G401.6 (cell line): Measurements from ENCODE around the gene AJAP1.

Experiments used
- FAIRE-seq: peaks from 2 replicates; lab custom pipeline; 2012; peaks lifted over from hg19 to GRCh38; lab: Jason Lieb, UNC

Gene AJAP1

GRCh38 chr1:4702932-4703331 is 48.5 kb downstream of the AJAP1 start:
- FAIRE-seq, result no peak

GRCh38 chr1:4703646-4704045 is 49.2 kb downstream of the AJAP1 start:
- no peak for FAIRE-seq

DNA sequence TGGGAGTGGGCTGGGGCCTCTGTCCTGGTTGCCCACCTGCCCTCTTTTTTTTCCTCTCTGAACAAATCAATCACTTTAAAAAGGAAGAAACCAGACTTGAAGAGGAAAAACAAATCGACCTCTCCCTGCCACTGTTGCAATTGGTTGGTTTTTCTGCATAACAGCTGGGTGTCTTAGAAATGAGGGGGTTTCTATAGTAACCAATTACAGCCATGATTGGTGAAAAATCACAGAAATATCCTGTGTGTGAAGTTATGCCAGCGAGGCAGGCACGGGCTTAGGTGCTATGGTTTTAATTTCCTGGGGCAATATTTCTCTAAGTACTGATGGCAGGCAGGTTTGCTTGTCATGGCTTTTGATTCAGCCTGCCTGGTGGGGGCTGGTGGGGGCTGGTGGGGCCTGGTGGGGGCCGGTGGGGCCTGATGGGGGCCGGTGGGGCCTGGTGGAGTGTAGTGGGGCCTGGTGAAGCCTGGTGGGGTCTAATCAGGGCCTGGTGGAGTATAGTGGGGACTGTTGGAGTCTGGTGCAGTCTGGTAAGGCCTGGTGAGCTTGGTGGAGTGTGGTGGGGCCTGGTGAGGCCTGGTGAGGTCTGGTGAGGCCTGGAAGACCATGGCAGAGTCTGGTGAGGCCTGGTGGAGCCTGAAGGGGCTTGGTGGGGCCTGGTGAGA is 54.6 kb downstream of the AJAP1 start:
- FAIRE-seq, result no peak

GRCh38 chr1:4709641-4710040 is 55.2 kb downstream of the AJAP1 start:
- FAIRE-seq, result no peak

GRCh38 chr1:4710592-4711415 is 56.4 kb downstream of the AJAP1 start:
- FAIRE-seq, result no peak

GRCh38 chr1:4711416-4712275 is 57.2 kb downstream of the AJAP1 start:
- FAIRE-seq, result no peak

DNA sequence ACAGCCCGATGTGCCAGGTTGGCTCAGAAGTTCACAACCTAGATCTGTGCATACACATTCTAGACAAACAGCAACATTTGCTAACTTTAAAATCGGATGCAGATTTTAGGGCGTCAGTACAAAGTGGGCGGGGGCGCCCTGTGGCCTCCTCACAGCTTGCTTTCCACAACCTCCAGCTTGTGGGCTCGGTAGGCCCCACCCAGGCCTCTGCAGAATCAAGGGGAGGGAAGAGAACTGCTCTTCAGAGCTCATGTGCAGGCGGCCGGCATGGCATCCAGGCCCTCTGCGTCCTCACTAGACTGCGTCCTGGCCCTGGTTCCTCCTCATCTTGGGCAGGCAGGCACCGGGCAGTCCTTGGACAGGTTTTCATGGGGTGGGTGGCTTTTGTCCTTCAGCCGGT is 59.3 kb downstream of the AJAP1 start:
- FAIRE-seq, result no peak

DNA sequence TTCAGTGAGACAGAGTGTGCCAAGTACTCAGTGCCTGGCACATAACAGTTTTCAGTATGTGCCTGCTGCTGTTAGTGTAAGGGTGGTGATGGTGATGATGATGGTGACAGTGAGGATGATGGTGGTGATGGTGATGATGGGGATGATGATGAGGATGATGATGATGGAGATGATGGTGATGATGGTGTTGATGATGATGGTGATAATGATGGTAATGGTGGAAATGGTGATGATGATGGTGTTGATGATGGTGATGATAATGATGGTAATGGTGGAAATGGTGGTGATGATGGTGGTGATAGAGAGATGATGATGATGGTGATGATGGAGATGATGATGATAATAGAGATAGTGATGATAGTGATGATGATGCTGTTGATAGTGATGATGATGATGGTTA is 62.0 kb downstream of the AJAP1 start:
- no peak for FAIRE-seq

DNA sequence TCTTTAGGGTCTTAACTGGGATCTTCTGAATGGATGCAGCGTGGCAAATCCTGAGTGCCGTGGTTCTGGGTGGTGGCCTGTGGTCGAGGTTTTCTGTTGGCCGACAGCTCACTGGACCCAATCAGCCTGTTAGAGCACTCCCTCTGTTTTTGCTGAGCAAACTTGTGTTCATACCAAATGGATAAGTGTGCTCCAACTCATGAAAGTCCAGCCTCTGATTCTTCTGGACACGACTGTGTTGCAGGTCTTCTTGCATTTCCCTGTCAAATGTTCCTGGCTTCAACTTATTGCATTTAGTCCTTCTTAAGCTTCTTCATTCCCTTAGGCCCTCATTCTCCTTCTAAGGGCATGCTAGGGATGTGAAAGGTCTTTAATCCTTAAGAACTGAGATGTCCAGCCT is 63.7 kb downstream of the AJAP1 start:
- no peak for FAIRE-seq

- no peak for FAIRE-seq
These were observed 68.7 kb downstream of the AJAP1 start for GRCh38 chr1:4723106-4723505.

- FAIRE-seq, result no peak
These were observed 69.6 kb downstream of the AJAP1 start for GRCh38 chr1:4724001-4724400.

- FAIRE-seq, result no peak
These were observed 70.4 kb downstream of the AJAP1 start for GRCh38 chr1:4724695-4725250.

- no peak for FAIRE-seq
These were observed 71.0 kb downstream of the AJAP1 start for GRCh38 chr1:4725416-4725815.

DNA sequence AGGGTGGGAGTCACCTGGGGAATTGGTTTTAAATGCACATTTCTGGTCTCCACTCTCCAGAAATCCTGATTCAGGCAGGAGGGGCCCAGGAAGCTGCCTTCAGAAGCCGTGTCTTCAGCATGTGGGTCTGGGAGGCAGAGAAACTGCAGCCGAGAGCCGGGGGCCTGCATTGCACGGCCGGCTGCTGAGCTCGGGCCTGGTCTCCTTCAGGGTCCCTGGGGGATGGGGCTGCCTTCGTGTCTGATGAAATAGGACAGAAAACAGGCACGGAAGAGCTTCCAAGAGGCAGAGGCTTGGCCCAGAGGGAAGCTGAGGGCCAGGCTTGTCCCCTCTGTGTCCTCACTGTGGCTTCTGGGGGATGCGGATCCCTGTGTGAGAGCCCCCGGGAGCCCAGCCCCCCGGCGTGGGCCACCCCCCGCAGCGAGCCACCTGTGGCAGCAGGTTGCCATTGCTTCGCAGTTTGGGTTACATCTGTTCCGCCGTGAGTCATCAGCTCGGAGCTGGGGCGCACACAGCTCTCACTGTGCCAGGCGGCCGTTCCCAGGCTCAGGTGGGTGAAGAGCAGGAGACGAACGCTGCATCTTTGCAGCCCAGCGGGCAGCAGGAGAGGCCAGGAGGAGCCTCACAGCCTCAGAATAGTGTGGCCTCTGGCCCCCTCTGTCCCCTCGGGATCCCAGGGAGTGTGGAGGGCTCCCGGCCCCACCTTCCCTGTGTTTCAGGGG is 72.4 kb downstream of the AJAP1 start:
- FAIRE-seq, result no peak

DNA sequence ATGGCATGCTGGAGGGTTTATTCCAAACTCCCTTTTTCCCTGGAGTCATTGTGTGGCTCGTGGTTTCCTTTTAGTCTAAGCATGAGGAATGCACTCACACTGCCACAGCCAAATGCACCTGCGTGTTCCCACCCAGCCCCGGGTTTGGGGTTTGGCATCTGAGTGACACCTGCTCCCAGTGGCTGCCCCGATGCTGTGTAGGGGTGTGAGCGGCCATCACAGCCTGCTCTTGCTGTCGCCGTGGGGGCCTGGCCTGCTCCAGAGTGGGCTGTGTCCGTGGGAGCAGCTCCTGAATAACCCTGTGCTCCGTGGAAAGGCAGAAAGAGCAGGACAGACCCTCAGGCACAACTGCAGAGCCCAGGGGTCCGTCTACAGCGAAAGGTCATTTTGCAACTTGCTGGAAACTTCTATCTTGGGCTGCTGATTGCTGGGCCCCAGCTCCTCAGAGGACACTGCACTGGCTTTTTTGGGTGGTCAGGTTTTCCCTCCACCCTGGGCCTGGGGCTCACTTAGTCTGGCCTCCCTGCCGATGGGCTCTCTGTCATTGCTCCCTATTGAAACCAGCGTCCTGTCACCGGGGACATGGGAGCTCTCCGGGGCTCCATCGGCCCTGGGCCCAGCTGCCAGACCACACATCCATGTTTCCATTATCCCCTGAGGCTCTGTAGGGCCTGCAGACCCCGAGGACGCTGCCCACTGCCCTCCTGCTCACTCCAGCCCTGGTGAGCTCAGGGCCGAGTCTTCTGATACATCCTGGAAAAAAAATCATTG is 74.1 kb downstream of the AJAP1 start:
- no peak for FAIRE-seq

GRCh38 chr1:4729090-4729471 is 74.7 kb downstream of the AJAP1 start:
- FAIRE-seq, result no peak

DNA sequence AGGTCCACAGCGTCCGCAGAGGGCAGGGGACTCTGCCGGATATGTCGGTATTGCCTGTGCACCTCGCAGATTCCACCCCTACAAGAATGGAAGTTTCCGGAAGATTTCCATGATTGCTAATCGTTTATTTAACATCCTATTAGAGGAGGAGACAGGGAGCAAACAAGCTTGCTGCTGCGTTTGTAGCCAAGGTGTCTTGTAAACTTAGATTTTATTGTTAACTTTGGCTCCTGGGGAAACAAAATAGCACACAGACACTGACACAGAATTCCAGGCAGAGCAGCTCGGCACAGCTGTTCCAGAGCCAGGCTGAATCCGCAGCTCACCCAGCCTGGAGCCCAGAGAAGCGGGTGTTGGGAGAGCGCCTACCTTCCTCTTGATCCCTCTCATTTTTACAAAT is 75.7 kb downstream of the AJAP1 start:
- FAIRE-seq, result no peak

DNA sequence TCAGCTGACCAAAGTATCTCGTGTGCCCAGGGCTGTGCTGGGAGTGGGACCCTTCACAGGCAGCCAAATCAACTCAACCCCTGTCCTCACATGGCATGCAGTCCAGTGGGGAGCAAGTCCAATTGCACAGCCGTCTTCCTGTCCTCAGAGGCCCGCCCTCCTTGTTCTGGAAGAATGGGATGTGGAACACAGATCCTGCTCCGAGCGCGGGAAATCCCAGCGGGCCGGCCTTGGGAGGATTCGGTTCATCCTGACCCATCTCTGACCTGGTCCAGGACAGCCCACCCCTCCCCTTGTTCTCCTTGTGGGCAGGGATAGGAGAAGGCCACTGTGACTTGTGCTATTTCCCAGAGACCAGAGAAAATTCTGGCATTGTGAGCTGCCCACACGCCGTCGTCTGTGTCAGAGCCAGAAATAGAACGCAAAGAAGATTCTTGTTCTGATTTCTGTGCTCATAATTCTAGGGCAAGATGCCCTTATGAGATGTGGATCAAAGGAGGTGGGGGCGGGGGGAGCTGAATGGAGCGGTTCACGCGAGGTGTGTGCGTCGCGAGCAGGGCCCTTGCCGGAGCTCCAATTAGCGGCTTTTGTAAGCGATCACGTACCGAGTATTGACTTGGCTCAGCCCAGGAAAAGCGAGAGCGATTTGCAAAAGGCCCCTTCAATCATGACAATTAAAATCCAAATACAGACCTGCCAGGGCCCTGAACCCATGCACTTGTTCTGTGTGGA is 79.2 kb downstream of the AJAP1 start:
- FAIRE-seq, result no peak

DNA sequence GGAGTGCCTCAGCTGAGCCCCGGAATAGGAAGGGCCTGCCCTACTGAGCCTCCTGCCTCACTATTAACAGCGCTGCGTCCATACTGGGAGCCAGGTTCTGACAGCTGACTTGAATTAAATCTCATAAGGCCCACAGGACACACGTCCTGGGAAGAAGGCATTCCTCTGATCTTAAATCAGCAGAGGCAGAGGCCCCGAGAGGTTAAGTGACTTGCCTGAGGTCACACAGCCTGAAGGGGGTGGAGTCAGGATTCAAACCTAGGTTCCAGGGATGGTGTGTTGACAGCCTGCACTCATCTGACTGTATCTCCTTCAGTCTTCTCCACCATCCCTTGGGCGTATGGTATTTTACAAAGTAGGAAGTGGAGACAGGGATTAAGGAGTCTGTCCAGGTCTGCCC is 79.8 kb downstream of the AJAP1 start:
- no peak for FAIRE-seq

GRCh38 chr1:4734791-4735190 is 80.4 kb downstream of the AJAP1 start:
- no peak for FAIRE-seq

GRCh38 chr1:4736254-4736653 is 81.8 kb downstream of the AJAP1 start:
- FAIRE-seq, result no peak
